DND-41 (cell line): Measurements from ENCODE around the gene CD81.

Experiments
- CTCF ChIP-seq: IDR thresholded peaks from 2 replicates; pipeline ENCODE4 v1.5.1; 2012; ENCODE audit warnings: borderline replicate concordance, low read length, moderate library complexity, mild to moderate bottlenecking; ENCODE audit not compliant: poor library complexity, severe bottlenecking; ENCODE audit errors: extremely low read depth
- EZH2 ChIP-seq: IDR thresholded peaks from 3 replicates; pipeline ENCODE4 v1.6.1; 2012; ENCODE audit warnings: borderline replicate concordance, low read depth, mild to moderate bottlenecking, moderate library complexity, low read length, inconsistent platforms; ENCODE audit not compliant: severe bottlenecking

GRCh38 chr11:2428322-2428795 lies 51.2 kb downstream of the CD81 start:
- TF ChIP-seq CTCF (peak; percentile 89), EZH2 (no peak)
